Motor neuron (in vitro differentiated cells): ENCODE data around the gene CHI3L1. TPM values are rescaled to one million over a fixed set of nuclear protein-coding genes. Genes with fewer than 3 reads are reported as not detected.
A peak's percentile ranks its signal among the peaks of the same experiment; 100 is the strongest.

ENCODE experiments used
- ATAC-seq, 8 experiments: fragments of 200-7000 bp; cut with Tn5 transposase; replicated peaks in 6 of 8; 2 replicates each; pipeline ENCODE4 v1.8.0; 2021; ENCODE audit warnings: mild to moderate bottlenecking in 8 of 8, moderate library complexity in 8 of 8
- H3K27ac ChIP-seq, 2 donors: fragments of 250-450 bp; sonication (Bioruptor Pico); 2 replicates each; pipeline ENCODE4 v1.9.0; 2021; ENCODE audit warnings: antibody characterized with exemption in 2 of 2, mild to moderate bottlenecking in 2 of 2, moderate library complexity in 1 of 2
- H3K4me1 ChIP-seq, 2 donors: fragments of 250-450 bp; sonication (Bioruptor Pico); replicated peaks in 1 of 2; 2 replicates each; pipeline ENCODE4 v1.6.1; 2021; ENCODE audit warnings: antibody characterized with exemption in 2 of 2, mild to moderate bottlenecking in 2 of 2, moderate library complexity in 1 of 2
- H3K4me3 ChIP-seq, 5 donors: fragments of 250-450 bp; sonication (Bioruptor Pico); 2 replicates each; pipeline ENCODE4 v1.9.0; 2021; ENCODE audit warnings: antibody characterized with exemption in 5 of 5, mild to moderate bottlenecking in 5 of 5, moderate library complexity in 4 of 5
- WGBS, 10 experiments: fragments of 450-650 bp; shearing (Covaris generic); methylation state at CpG; one replicate each; pipeline ENCODE4 v1.0.0; 2022; 5-methylcytosine and 5-hydroxymethylcytosine counted together
- in situ Hi-C, 9 experiments: fragments of 400-800 bp; cut with MboI; loops; one replicate each; pipeline ENCODE4 v1.15.0; 2021; ENCODE audit warnings: low sequenced_read_pairs in 9 of 9, low pct_unique_long_range_greater_than_20kb in 2 of 9; ENCODE audit not compliant: unreplicated experiment in 9 of 9
- total RNA-seq, 8 experiments: library from RNA; unstranded; fragments of 300-600 nt; gene quantifications; 2 replicates each; pipeline versions ENCODE4 v1.2.3 to v1.2.4, GENCODE V29; 2022

Gene CHI3L1
- total RNA-seq, 8 experiments from 2014 or later = 0.32 to 16.6 (median 1.4) TPM; not detected in 3

DNA sequence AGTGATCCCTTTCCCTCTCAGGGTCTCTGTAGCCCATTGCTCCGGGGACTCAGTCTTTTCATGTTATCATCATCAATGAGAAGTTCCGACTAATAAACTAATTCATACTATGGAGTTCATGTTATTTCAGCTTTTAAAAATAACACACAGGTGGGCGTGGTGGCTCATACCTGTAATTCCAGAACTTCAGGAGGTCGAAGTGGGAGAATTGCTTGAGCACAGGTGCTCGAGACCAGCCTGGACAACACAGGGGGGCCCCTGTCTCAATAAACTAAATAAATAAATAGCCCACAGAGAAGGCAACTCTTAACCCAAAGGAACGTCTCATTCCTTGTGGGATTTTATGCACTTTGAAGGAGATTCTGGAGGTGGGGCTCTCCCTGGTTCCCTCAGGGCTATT, 25.3 kb downstream of the CHI3L1 start:
- in situ Hi-C loops = no loop called here
- Histone ChIP-seq H3K27ac (no peak overlapping the region), H3K4me3 (no peak overlapping the region), H3K4me1 (no peaks in the 10 kb centered on the region)
- no peak for ATAC-seq
- WGBS, 10 experiments = 33 to 93% (median 66%) methylated on average over 1 to 6 of the region's 6 CpGs

DNA sequence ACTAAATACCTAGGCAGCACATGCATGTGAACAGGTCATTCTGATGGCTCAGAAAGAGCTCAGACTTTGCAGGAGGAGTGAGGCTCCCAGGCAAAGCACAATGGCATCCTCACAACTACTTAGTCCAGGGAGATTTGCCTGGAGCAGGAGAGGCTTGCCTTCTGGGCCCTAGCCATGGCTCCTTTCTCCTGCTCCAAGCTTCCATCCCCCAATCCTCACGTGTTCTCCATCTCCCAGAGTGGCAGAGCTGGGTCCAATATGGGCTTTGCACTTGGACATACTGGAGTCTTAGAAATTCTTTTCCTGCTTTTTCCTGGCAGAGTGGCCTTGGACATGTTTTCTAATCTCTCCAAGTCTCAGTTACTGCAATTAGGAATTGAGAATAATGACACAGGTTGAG, 26.7 kb downstream of the CHI3L1 start:
- Histone ChIP-seq H3K4me3 (no peak overlapping the region), H3K27ac (no peak overlapping the region), H3K4me1 (no peaks in the 10 kb centered on the region)
- in situ Hi-C loops = no loop called here
- 20 to 86% (median 40%) methylated on average over 1 of the region's 1 CpG; no CpG with 5 or more reads in 5 of the 10 experiments for WGBS, 10 experiments
- ATAC-seq = no peak

DNA sequence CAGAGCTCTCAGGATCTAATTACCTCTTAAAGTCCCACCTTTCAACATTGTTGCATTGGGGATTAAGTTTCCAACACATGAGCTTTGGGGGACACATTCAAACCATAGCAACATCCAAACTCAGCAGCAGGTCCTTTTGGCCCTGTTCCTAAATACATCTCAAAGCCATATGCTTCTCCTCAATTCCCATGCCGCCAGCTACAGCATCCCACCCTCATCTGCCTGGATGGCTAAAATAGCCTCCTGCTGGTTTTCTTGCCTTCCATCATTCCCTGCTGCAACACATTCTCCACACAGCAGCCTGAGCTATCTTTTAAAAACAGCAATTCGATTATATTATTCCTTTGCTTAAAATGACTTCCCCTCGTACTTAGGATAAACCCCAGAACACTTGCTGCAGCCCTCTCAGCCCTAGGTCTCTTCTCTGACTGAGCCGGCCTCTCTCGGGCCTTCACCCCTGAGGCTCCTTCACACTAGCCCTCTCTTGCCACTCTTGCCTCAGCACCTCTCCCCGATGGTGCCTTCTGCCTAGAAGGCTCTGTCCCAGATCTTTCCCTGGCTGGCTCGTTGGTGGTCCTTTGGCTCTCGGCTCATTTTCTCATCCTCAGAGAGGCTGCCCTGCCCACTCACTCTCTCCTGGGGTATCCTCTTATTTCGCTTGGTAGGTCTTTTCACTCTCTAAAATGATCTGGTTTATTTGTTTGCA, 27.4 kb downstream of the CHI3L1 start:
- no peak overlapping the region for H3K4me3 ChIP-seq
- ATAC-seq = no peak
- peaks cover 0 to 2% of the 10 kb centered on the region in 2 donors for H3K4me1 ChIP-seq
- WGBS, 10 experiments = 0 to 93% (median 77%) methylated on average over 1 to 9 of the region's 9 CpGs; no CpG with 5 or more reads in 1 of the 10 experiments
- no peak overlapping the region for H3K27ac ChIP-seq
- in situ Hi-C loops = no loop called here

DNA sequence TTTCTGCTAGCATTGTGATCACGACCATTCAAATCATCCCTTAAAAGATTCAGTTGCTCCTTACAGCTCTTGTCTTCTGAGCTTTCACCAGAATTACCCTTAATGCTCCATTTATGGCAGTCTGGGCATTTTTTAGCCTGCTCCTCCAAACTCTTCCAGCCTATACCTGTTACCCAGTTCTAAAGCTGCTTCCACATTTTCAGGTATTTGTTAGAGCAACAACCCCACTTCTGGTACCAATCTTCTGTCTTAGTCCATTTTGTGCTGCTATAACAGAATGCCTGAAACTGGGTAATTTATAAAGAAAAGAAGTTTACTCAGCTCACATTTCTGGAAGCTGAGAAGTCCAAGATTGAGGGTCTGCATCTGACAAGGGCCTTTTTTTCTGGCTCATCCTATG, 28.1 kb downstream of the CHI3L1 start:
- Histone ChIP-seq H3K4me1 (peaks cover 6 to 8% of the 10 kb centered on the region in 2 donors), H3K27ac (no peak overlapping the region), H3K4me3 (no peak overlapping the region)
- in situ Hi-C loops = no loop called here
- ATAC-seq = no peak
- WGBS, 10 experiments = 33 to 100% (median 80%) methylated on average over 1 of the region's 1 CpG; no CpG with 5 or more reads in 1 of the 10 experiments

DNA sequence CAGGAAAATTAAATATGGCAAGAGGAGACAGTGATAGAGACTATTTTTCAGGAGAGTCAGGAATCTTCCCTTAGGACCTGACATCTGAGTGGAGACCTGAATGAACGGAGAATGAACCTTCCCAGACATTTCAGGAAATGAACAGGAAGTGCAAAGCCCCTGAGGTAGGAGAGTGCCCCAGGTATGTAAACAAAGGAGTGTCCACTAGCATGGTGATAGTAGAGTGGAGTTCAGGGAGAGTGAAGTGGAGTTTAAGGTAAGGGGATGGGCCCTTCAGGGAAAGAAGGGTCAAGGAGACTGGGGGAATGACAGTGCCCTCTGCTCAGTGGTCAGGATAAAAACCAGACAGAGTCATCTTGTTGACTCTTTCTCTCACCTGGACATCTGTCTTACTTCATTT, 30.2 kb downstream of the CHI3L1 start:
- WGBS, 10 experiments = 80 to 100% (median 100%) methylated on average over 1 of the region's 1 CpG; no CpG with 5 or more reads in 2 of the 10 experiments
- no peak overlapping the region for H3K27ac ChIP-seq
- H3K4me3 ChIP-seq = no peak overlapping the region
- peaks cover 27 to 28% of the 10 kb centered on the region in 2 donors for H3K4me1 ChIP-seq
- in situ Hi-C loops = no loop called here
- no peak for ATAC-seq

DNA sequence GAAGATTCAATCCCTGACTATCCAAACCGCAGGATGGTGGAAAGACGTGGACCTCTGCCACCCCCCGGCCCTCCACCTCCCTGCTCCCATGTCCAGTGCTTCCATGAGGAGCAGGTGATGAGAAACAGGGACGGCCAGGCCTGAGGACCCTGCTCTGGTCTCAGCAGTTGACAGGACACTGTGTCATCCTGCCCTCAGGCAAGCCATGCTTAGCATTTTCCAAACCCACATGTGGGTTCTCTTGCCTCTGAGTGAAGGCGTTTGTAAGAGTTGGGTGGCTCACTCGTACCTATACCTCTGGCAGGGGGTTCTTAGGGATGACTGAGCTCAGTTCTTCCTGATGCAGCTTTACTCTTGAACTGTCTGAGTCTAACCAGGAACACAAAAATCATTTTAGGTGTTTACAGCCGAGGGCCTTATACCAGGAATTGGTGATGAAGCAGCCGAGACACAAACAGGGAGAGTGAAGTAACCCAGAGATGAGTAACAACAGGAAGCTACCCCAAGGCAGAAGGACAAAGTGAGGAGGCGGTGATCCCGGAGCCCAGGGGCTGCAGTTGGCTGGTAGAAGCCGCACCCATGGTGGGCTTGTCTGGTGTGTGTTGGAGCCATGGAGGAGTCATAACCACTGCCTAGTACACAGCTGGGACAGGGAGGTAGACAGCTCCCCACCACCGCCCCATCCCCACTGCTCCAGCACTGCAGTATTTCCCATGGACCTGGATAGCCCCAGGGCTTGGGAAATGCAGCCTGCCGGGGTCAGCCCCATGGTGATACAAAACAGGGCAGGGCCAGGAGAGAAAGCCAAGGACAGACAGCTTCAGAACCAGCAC, 32.3 kb downstream of the CHI3L1 start:
- H3K4me3 ChIP-seq = no peak overlapping the region
- peaks cover 36 to 42% of the 10 kb centered on the region in 2 donors for H3K4me1 ChIP-seq
- in situ Hi-C loops = no loop called here
- no peak overlapping the region for H3K27ac ChIP-seq
- WGBS, 10 experiments = 9 to 100% (median 84%) methylated on average over 1 to 8 of the region's 13 CpGs; no CpG with 5 or more reads in 2 of the 10 experiments
- peak in 3 of 8 experiments; percentile 64 to 84 (median 67) for ATAC-seq

DNA sequence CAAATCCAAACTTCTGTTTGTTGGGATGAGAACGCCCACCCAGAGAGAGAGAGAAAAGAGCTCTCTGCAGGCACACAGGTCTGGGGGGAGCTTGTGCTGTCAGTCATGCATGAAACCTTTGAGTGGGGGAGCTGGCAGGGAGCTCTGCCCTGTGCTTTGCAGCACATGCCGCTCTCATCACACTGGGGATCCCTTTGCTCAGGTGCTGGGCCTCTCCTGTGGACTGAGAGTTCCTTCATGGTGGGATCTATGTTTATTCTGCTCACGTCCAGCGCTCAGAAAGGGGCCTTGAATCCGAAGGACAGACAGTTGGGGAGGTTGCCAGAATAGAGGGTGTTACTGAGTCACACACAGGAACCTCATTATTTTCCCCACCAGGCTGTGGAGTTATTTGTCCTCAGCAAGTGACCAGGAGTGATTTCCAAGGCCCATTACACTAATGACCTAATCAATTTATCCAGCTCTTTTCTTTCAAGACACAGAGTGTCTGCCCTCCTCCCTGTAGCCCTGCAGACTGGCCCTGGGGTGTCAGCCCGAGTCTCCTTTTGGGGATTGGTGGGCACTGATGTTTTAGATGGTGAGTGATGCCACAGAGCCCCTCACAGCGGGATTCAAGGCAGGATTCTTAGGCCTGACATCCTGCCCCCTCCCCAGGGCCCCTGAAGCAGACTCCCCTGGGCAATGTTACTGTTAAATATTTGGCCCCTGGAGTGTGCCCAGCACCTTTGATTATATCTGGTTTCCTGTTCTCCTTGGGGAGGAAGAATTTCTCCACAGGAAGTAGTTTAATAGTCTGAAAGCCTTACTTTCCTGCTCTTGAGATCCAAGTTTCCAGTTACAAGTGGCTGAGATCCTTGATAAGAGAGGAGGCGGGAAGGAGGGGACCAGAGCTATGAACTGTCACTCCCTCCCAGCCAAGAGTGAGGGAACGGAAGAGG, 33.2 kb downstream of the CHI3L1 start:
- Histone ChIP-seq H3K27ac (peak overlapping the region in 1 of 2 donors; percentile 32), H3K4me3 (no peak overlapping the region), H3K4me1 (peaks cover 45 to 51% of the 10 kb centered on the region in 2 donors)

DNA sequence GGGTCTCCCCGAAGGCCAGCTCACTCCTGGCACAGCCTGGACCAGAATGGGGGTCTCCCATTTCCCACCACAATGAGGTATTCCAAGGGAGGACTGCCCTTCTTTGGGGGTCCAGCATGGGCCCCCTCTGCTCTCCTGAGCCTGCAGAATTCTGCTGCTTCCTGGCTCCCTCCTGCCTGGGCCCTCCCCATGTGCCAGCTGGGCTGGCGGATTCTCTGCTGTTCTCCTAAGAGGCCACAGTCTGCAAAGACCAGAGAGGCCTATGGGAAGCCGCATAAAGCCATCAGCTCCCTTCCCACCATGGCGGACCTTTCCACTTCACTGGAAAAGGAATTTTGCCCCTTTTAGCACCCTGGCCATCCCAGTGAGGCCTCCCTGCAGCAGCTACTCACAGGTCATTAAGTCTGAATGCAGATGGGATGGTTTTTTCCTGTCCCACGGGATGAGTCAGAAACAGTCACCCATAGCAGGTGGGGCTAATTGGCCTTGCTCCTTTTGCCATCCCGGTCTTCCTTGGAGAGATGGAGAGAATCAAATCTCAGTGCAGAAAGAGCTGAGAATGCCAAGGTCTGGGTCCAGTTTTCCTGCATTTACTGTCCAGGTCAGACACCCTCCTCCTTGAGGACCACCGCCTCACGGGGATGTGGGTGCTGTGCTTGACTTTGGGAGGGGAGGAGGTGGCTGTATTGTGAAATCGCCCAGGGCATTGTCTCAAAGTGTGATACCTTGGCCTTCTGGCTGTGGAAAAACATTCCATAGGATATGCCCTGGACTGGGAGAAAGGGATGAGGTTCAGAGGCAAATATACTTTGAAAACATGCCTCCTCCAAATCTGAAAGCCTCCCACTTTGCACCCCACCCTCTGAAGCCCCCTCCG, 34.1 kb downstream of the CHI3L1 start:
- peak; percentile 12 to 76 (median 64) for ATAC-seq
- peaks cover 54 to 60% of the 10 kb centered on the region in 2 donors for H3K4me1 ChIP-seq
- peak overlapping the region; percentile 32 to 52 for H3K27ac ChIP-seq

More for the DNA sequence above, 33.2 kb downstream of the CHI3L1 start:
- 15 to 86% (median 30%) methylated on average over 1 to 7 of the region's 9 CpGs; no CpG with 5 or more reads in 4 of the 10 experiments for WGBS, 10 experiments
- in situ Hi-C loops = no loop called here
- peak in 5 of 8 experiments; percentile 36 to 66 (median 46) for ATAC-seq

DNA sequence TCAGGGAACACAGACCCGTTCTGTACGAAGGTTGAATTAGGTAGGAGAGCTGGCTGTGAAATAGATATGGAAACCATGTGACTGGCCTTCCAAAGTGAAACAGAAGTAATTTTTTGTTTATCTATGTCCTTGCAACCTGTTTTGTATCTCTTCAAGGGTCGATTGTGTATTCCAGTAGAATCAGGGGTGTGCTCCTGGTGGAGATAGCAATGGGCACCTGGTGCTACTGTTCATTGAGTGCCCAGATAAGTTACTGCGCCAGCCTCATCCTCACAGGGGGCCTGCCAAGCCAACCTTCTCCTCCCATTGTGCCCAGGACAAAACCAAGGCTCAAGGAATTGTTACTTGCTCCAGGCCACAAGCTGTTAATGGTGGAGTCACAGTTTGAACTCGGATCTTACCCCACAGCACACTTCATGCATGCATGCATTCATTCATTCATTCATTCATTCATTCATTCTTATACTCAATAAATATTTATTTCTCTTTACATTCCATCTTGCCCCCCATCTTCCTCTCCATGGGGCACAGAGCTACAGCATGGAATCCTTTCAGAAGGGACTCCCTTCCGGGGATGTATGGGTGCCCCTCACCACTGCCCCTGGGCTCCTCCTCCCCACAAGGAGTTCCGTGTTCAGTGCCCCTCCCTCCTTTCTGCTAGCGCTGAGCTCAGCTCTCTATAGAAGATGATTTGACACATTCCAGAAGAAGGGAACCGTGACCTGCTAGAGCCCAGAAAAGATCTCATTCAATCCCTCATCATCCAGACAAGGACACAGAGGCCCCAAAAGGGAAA, 34.9 kb downstream of the CHI3L1 start:
- ATAC-seq = peak in 6 of 8 experiments; percentile 7 to 43 (median 34)
- H3K4me1 ChIP-seq = peaks cover 62 to 64% of the 10 kb centered on the region in 2 donors
- H3K27ac ChIP-seq = peak overlapping the region in 1 of 2 donors; percentile 52
- 40 to 89% (median 75%) methylated on average over 2 to 8 of the region's 9 CpGs; no CpG with 5 or more reads in 1 of the 10 experiments for WGBS, 10 experiments
- H3K4me3 ChIP-seq = no peak overlapping the region
- in situ Hi-C loops = no loop called here

More for the DNA sequence above, 34.1 kb downstream of the CHI3L1 start:
- in situ Hi-C loops = no loop called here
- no peak overlapping the region for H3K4me3 ChIP-seq
- WGBS, 10 experiments = 0 to 80% (median 52%) methylated on average over 1 to 5 of the region's 10 CpGs; no CpG with 5 or more reads in 2 of the 10 experiments

DNA sequence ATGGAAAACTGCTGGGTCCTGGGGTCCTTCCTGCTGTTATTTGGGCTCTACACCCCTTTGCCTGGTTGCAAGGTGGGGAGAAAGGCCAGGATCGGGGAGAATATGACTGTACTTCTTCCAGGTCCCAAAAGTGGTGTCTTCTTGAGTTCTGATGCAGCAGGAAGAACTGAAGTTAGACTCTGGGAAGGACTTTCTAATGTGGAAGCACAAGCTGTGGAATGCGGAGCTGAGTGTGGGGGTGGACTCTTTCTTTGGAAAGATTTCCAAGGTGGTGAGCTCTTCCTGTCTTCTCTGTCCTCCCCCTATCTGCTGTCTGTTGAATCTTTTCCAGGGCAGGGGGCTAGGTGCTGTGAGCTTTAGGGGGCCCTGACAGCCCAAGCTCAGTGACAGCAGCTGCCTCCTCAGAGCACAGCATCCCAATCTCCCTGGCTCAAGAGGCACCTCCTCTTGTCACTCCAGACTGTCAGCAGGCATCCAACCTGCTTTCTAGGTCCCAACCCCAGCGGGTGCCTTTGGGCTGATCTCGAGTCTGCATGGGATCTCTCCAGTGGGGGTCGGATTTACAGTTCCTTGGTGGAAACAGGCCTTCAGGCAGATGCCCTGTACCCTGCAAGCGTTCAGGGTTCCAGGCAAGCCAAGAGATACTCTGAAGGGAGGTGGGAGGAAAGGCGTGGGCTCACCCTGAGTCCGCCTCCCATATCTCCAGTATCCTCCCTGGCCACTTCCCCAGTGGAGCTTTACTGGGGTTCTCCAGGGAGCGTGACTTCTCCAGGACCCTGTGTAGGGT, 35.8 kb downstream of the CHI3L1 start:
- WGBS, 10 experiments = 67 to 100% (median 84%) methylated on average over 1 to 7 of the region's 9 CpGs; no CpG with 5 or more reads in 2 of the 10 experiments
- Histone ChIP-seq H3K4me1 (peaks cover 62 to 64% of the 10 kb centered on the region in 2 donors), H3K27ac (no peak overlapping the region), H3K4me3 (no peak overlapping the region)
- ATAC-seq = no peak
- in situ Hi-C loops = no loop called here
